ENCODE measurements around the gene SERINC3. TPM values are rescaled to one million over a fixed set of nuclear protein-coding genes. Genes with fewer than 3 reads are reported as not detected.

Gene SERINC3
- total RNA-seq, 1 donor from 2014 or later: 94.3 TPM

DNA sequence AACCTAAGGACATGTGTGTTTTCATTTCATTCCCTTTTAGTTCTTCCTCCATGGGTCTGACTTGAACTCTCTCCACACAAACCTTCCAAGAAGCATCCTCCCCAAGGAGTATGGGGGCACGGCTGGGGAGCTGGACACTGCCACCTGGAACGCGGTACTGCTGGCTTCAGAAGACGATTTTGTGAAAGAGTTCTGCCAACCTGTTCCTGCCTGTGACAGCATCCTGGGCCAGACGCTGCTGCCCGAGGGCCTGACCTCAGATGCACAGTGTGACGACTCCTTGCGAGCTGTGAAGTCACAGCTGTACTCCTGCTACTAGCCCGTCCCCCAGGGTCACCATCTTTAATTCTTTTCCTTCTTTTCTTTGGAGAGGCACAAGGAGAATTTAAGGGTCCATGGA, 32.6 kb downstream of the SERINC3 start:
- Histone ChIP-seq H3K9ac (ENCODE audit: low read length) (no peak overlapping the region), H3K79me2 (ENCODE audit: insufficient read depth, low read length) (no peaks in the 10 kb centered on the region), H3K4me2 (ENCODE audit: low read length) (no peak overlapping the region), H3K4me1 (ENCODE audit: insufficient read depth, low read length) (peaks cover 12% of the 10 kb centered on the region), H3K9me3 (ENCODE audit: insufficient read depth, low read depth, low read length) (no peaks in the 10 kb centered on the region), H2AFZ (ENCODE audit: low read depth, low read length) (no peak overlapping the region), H3K4me3 (ENCODE audit: insufficient read depth, low read depth, low read length) (no peak overlapping the region), H3K27ac (ENCODE audit: low read depth, low read length) (no peak overlapping the region), H3K27me3 (ENCODE audit: insufficient read depth, low read length) (no peaks in the 10 kb centered on the region), H3K36me3 (ENCODE audit: insufficient read depth, low read length) (peaks cover 34% of the 10 kb centered on the region), H4K20me1 (ENCODE audit: insufficient read depth, low read length) (no peaks in the 10 kb centered on the region)
- FAIRE-seq (no peak), DNase-seq (ENCODE audit: low read depth) (no peak)
- H3K27ac Mint-ChIP-seq (ENCODE audit: unreplicated experiment): no peak overlapping the region
- no peak overlapping the region for H3K4me3 Mint-ChIP-seq (ENCODE audit: unreplicated experiment)
- peaks cover 18% of the 10 kb centered on the region for H3K36me3 Mint-ChIP-seq (ENCODE audit: low read depth, unreplicated experiment)
- H3K9me3 Mint-ChIP-seq (ENCODE audit: unreplicated experiment): no peaks in the 10 kb centered on the region
- peaks cover 10% of the 10 kb centered on the region for H3K4me1 Mint-ChIP-seq (ENCODE audit: low read depth, unreplicated experiment)
- no peaks in the 10 kb centered on the region for H3K27me3 Mint-ChIP-seq (ENCODE audit: low read depth, unreplicated experiment)
- TF ChIP-seq, protein P1, sequence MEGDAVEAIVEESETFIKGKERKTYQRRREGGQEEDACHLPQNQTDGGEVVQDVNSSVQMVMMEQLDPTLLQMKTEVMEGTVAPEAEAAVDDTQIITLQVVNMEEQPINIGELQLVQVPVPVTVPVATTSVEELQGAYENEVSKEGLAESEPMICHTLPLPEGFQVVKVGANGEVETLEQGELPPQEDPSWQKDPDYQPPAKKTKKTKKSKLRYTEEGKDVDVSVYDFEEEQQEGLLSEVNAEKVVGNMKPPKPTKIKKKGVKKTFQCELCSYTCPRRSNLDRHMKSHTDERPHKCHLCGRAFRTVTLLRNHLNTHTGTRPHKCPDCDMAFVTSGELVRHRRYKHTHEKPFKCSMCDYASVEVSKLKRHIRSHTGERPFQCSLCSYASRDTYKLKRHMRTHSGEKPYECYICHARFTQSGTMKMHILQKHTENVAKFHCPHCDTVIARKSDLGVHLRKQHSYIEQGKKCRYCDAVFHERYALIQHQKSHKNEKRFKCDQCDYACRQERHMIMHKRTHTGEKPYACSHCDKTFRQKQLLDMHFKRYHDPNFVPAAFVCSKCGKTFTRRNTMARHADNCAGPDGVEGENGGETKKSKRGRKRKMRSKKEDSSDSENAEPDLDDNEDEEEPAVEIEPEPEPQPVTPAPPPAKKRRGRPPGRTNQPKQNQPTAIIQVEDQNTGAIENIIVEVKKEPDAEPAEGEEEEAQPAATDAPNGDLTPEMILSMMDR (IDR thresholded peaks at IDR 0.05; ENCODE audit: insufficient read depth, low read depth, low read length): no peak
- no peak for TF ChIP-seq EZH2 (IDR thresholded peaks at IDR 0.05; ENCODE audit: insufficient read depth, low read length)

DNA sequence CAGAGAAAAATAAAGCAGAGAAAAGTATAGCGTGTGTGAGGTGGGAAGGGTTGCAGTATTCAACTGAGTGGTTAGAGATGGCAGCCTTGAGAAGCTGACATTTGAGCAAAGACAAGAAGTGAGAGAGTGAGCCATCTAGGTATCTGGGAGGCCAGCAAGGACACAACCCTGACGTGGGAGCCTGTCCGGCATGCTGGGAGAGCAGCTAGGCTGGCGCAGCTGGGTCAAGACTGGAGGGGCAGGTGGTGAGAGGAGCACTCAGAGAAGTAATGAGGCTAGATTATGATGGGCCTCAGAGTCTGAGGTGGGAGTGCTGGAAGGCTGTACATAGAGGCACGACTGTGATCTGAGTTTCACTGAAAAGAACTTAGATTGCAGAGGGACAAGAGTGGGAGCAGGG, 33.3 kb downstream of the SERINC3 start:
- Histone ChIP-seq H3K4me2 (ENCODE audit: low read length) (no peak overlapping the region), H3K4me1 (ENCODE audit: insufficient read depth, low read length) (peaks cover 8% of the 10 kb centered on the region), H3K4me3 (ENCODE audit: insufficient read depth, low read depth, low read length) (no peak overlapping the region), H3K27ac (ENCODE audit: low read depth, low read length) (no peak overlapping the region), H3K27me3 (ENCODE audit: insufficient read depth, low read length) (no peaks in the 10 kb centered on the region), H3K9ac (ENCODE audit: low read length) (no peak overlapping the region), H3K79me2 (ENCODE audit: insufficient read depth, low read length) (no peaks in the 10 kb centered on the region), H3K36me3 (ENCODE audit: insufficient read depth, low read length) (peaks cover 36% of the 10 kb centered on the region), H2AFZ (ENCODE audit: low read depth, low read length) (no peak overlapping the region), H3K9me3 (ENCODE audit: insufficient read depth, low read depth, low read length) (no peaks in the 10 kb centered on the region), H4K20me1 (ENCODE audit: insufficient read depth, low read length) (no peaks in the 10 kb centered on the region)
- Mint-ChIP-seq H3K4me1 (ENCODE audit: low read depth, unreplicated experiment) (peaks cover 7% of the 10 kb centered on the region), H3K27me3 (ENCODE audit: low read depth, unreplicated experiment) (no peaks in the 10 kb centered on the region), H3K9me3 (ENCODE audit: unreplicated experiment) (no peaks in the 10 kb centered on the region), H3K27ac (ENCODE audit: unreplicated experiment) (no peak overlapping the region), H3K36me3 (ENCODE audit: low read depth, unreplicated experiment) (peaks cover 18% of the 10 kb centered on the region), H3K4me3 (ENCODE audit: unreplicated experiment) (no peak overlapping the region)
- FAIRE-seq (no peak), DNase-seq (ENCODE audit: low read depth) (no peak)
- no peak for TF ChIP-seq EZH2 (IDR thresholded peaks at IDR 0.05; ENCODE audit: insufficient read depth, low read length)
- TF ChIP-seq, protein P1 (IDR thresholded peaks at IDR 0.05; ENCODE audit: insufficient read depth, low read depth, low read length): no peak

DNA sequence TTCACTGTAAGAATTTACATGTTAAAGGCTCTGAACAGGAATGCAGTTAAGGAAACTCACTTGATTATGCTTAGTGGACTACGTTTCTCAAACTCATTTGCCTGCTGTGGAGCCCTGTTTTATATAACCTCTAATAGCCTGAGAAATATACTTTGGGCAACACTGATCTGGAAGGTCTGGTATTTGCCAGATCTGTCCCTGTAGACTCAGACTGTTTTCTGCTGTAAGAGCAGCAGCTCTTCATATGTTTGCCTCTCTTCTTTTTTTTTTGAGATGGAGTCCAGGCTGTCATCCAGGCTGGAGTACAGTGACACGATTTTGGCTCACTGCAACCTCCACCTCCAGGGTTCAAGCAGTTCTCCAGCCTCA, 36.1 kb downstream of the SERINC3 start:
- no peaks in the 10 kb centered on the region for H3K27me3 ChIP-seq (ENCODE audit: insufficient read depth, low read length)
- H3K4me1 ChIP-seq (ENCODE audit: insufficient read depth, low read length): no peaks in the 10 kb centered on the region
- no peak overlapping the region for H3K4me2 ChIP-seq (ENCODE audit: low read length)
- DNase-seq (ENCODE audit: low read depth) (no peak), FAIRE-seq (no peak)
- H3K27ac Mint-ChIP-seq (ENCODE audit: unreplicated experiment): no peak overlapping the region
- H3K27me3 Mint-ChIP-seq (ENCODE audit: low read depth, unreplicated experiment): no peaks in the 10 kb centered on the region
- TF ChIP-seq EZH2 (IDR thresholded peaks at IDR 0.05; ENCODE audit: insufficient read depth, low read length): no peak
- TF ChIP-seq, protein P1 (IDR thresholded peaks at IDR 0.05; ENCODE audit: insufficient read depth, low read depth, low read length): no peak
- H3K36me3 ChIP-seq (ENCODE audit: insufficient read depth, low read length): peaks cover 37% of the 10 kb centered on the region
- no peaks in the 10 kb centered on the region for H3K9me3 Mint-ChIP-seq (ENCODE audit: unreplicated experiment)
- no peak overlapping the region for H2AFZ ChIP-seq (ENCODE audit: low read depth, low read length)
- no peak overlapping the region for H3K4me3 Mint-ChIP-seq (ENCODE audit: unreplicated experiment)
- no peaks in the 10 kb centered on the region for H3K79me2 ChIP-seq (ENCODE audit: insufficient read depth, low read length)
- no peaks in the 10 kb centered on the region for H3K9me3 ChIP-seq (ENCODE audit: insufficient read depth, low read depth, low read length)
- peaks cover 18% of the 10 kb centered on the region for H3K36me3 Mint-ChIP-seq (ENCODE audit: low read depth, unreplicated experiment)
- H4K20me1 ChIP-seq (ENCODE audit: insufficient read depth, low read length): no peaks in the 10 kb centered on the region
- no peaks in the 10 kb centered on the region for H3K4me1 Mint-ChIP-seq (ENCODE audit: low read depth, unreplicated experiment)
- no peak overlapping the region for H3K27ac ChIP-seq (ENCODE audit: low read depth, low read length)
- H3K4me3 ChIP-seq (ENCODE audit: insufficient read depth, low read depth, low read length): no peak overlapping the region
- H3K9ac ChIP-seq (ENCODE audit: low read length): no peak overlapping the region

Measured in astrocyte (in vitro differentiated cells and primary cell).